Raji (cell line): ENCODE results near the gene EXT2.

Experiments
- POLR2A ChIP-seq: IDR thresholded peaks from 2 replicates; pipeline ENCODE4 v1.6.1; 2011; ENCODE audit warnings: low read depth, low read length, control low read depth; ENCODE audit not compliant: insufficient read depth

The EXT2 gene

GRCh38 chr11:44241851-44242250, 146.4 kb downstream of the EXT2 start:
- TF ChIP-seq POLR2A: no peak

GRCh38 chr11:44243086-44243485, 147.6 kb downstream of the EXT2 start:
- TF ChIP-seq POLR2A: no peak

GRCh38 chr11:44243595-44244343, 148.3 kb downstream of the EXT2 start:
- no peak for TF ChIP-seq POLR2A

GRCh38 chr11:44244639-44245310, 149.3 kb downstream of the EXT2 start:
- no peak for TF ChIP-seq POLR2A

GRCh38 chr11:44246726-44247125, 151.2 kb downstream of the EXT2 start:
- no peak for TF ChIP-seq POLR2A

- TF ChIP-seq POLR2A: no peak
These were observed 152.0 kb downstream of the EXT2 start for GRCh38 chr11:44247508-44247907.

GRCh38 chr11:44248109-44248508, 152.6 kb downstream of the EXT2 start:
- no peak for TF ChIP-seq POLR2A

- TF ChIP-seq POLR2A: no peak
These were observed 154.9 kb downstream of the EXT2 start for GRCh38 chr11:44250421-44250820.

GRCh38 chr11:44252999-44253602, 157.6 kb downstream of the EXT2 start:
- TF ChIP-seq POLR2A: no peak

GRCh38 chr11:44255406-44256071, 160.1 kb downstream of the EXT2 start:
- TF ChIP-seq POLR2A: no peak

- no peak for TF ChIP-seq POLR2A
These were observed 161.3 kb downstream of the EXT2 start for GRCh38 chr11:44256673-44257291.

GRCh38 chr11:44257338-44258189, 162.1 kb downstream of the EXT2 start:
- no peak for TF ChIP-seq POLR2A

- no peak for TF ChIP-seq POLR2A
These were observed 162.7 kb downstream of the EXT2 start for GRCh38 chr11:44258190-44258489.

GRCh38 chr11:44258839-44259420, 163.5 kb downstream of the EXT2 start:
- TF ChIP-seq POLR2A: no peak
